HG03571 (cell line): ENCODE data around the gene PSMD3.
"Not testable (repeated sequence)": the region's sequence is repeated elsewhere in the genome, so short reads cannot be mapped to it uniquely, and the experiment has no call there.

Experiments
- ATAC-seq: cut with Tn5 transposase; IDR thresholded peaks from one replicate; pipeline ENCODE4 v1.9.1; 2021; ENCODE audit not compliant: unreplicated experiment

The PSMD3 gene

GRCh38 chr17:39995438-39995837 is 14.8 kb downstream of the PSMD3 start:
- no peak for ATAC-seq

GRCh38 chr17:39996162-39996561 is 15.6 kb downstream of the PSMD3 start:
- no peak for ATAC-seq

GRCh38 chr17:39996800-39997199 is 16.2 kb downstream of the PSMD3 start:
- no peak for ATAC-seq

GRCh38 chr17:39997543-39997942 is 16.9 kb downstream of the PSMD3 start:
- ATAC-seq: no peak

GRCh38 chr17:39999067-39999466 is 18.5 kb downstream of the PSMD3 start:
- no peak for ATAC-seq

- no peak for ATAC-seq
These were observed 19.6 kb downstream of the PSMD3 start for GRCh38 chr17:40000161-40000560.

GRCh38 chr17:40001335-40001734 is 20.7 kb downstream of the PSMD3 start:
- not testable (repeated sequence) for ATAC-seq

GRCh38 chr17:40004072-40004471 is 23.5 kb downstream of the PSMD3 start:
- ATAC-seq: no peak

- ATAC-seq: no peak
These were observed 24.1 kb downstream of the PSMD3 start for GRCh38 chr17:40004712-40005111.

GRCh38 chr17:40005520-40005919 is 24.9 kb downstream of the PSMD3 start:
- ATAC-seq: no peak

- ATAC-seq: not testable (repeated sequence)
These were observed 30.4 kb downstream of the PSMD3 start for GRCh38 chr17:40010946-40011500.

- ATAC-seq: not testable (repeated sequence)
These were observed 31.5 kb downstream of the PSMD3 start for GRCh38 chr17:40012017-40012647.

- ATAC-seq: no peak
These were observed 33.9 kb downstream of the PSMD3 start for GRCh38 chr17:40014375-40014980.

- ATAC-seq: no peak
These were observed 34.7 kb downstream of the PSMD3 start, which contains the start of gene CSF3 for GRCh38 chr17:40015005-40015997. CSF3 (plus strand) TSS chr17:40015440; CDS start chr17:40015475, 35 bp downstream.

GRCh38 chr17:40015998-40016985 is 35.7 kb downstream of the PSMD3 start:
- no peak for ATAC-seq

- ATAC-seq: no peak
These were observed 36.9 kb downstream of the PSMD3 start for GRCh38 chr17:40017422-40018080.

GRCh38 chr17:40018211-40019121 is 37.9 kb downstream of the PSMD3 start:
- no peak for ATAC-seq
